ENCODE results near the gene RAF1.

GRCh38 chr3:12692444-12692843 is 28.5 kb upstream of the RAF1 start:
- no peak for TF ChIP-seq ZNF660 (CRISPR knock-in tag; IDR thresholded peaks at IDR 0.05; ENCODE audit: borderline replicate concordance, low read depth)
- no peak for TF ChIP-seq RFX5 (IDR thresholded peaks at IDR 0.05; ENCODE audit: low read depth, low read length)
- TF ChIP-seq HCFC1 (IDR thresholded peaks at IDR 0.05; ENCODE audit: low read depth, low read length) = no peak
- no peak for TF ChIP-seq SOX5 (CRISPR knock-in tag; IDR thresholded peaks at IDR 0.05; ENCODE audit: borderline replicate concordance)
- TF ChIP-seq MAX (IDR thresholded peaks at IDR 0.05) = no peak
- no peak for TF ChIP-seq EP300 (IDR thresholded peaks at IDR 0.05; ENCODE audit: low read depth in 2 of 2, low read length in 2 of 2)
- TF ChIP-seq EP300 (CRISPR knock-in tag; IDR thresholded peaks at IDR 0.05; ENCODE audit: borderline replicate concordance) = no peak
- TF ChIP-seq RAD21 (CRISPR knock-in tag; IDR thresholded peaks at IDR 0.05) = no peak
- TF ChIP-seq ZNF567 (CRISPR knock-in tag; IDR thresholded peaks at IDR 0.05; ENCODE audit: borderline replicate concordance) = no peak
- TF ChIP-seq CTCF (CRISPR knock-in tag; IDR thresholded peaks at IDR 0.05) = no peak
- no peak for TF ChIP-seq BHLHE40 (IDR thresholded peaks at IDR 0.05; ENCODE audit: low read length)
- no peak for TF ChIP-seq PRMT3 (CRISPR knock-in tag; IDR thresholded peaks at IDR 0.05; ENCODE audit: borderline replicate concordance, low read depth)
